ENCODE data around the gene TIMM13. TPM values are rescaled to one million over a fixed set of nuclear protein-coding genes. Genes with fewer than 3 reads are reported as not detected.

The TIMM13 gene
- total RNA-seq, 2 experiments from 2014 or later: 67.3 to 70.8 TPM

GRCh38 chr19:2436384-2436783, 9.0 kb upstream of the TIMM13 start:
- Mint-ChIP-seq H3K9me3 (no peaks in the 10 kb centered on the region), H3K27me3 (ENCODE audit: low read depth) (no peaks in the 10 kb centered on the region), H3K4me1 (ENCODE audit: low read depth) (no peaks in the 10 kb centered on the region), H3K4me3 (no peak overlapping the region), H3K27ac (no peak overlapping the region), H3K36me3 (ENCODE audit: low read depth) (peaks cover 23% of the 10 kb centered on the region)
- intact Hi-C loops (cut with micrococcal nuclease): no loop called here
- CTCF ChIA-PET: interaction anchor here (0.6 to 1.0 kb wide), 2 partner anchors 176 to 280 kb away, joined by 3 to 4 read pairs; no protein-coding TSS in a partner anchor
- DNase-seq: no peak

- DNase-seq: no peak
- H3K4me3 Mint-ChIP-seq: no peak overlapping the region
- no peaks in the 10 kb centered on the region for H3K4me1 Mint-ChIP-seq (ENCODE audit: low read depth)
- CTCF ChIA-PET: interaction anchor here (0.6 kb wide), 1 partner anchor 42 kb away, joined by 4 read pairs; no protein-coding TSS in a partner anchor
- no peaks in the 10 kb centered on the region for H3K27me3 Mint-ChIP-seq (ENCODE audit: low read depth)
- no peaks in the 10 kb centered on the region for H3K9me3 Mint-ChIP-seq
- intact Hi-C loops (cut with micrococcal nuclease): no loop called here
- peaks cover 20% of the 10 kb centered on the region for H3K36me3 Mint-ChIP-seq (ENCODE audit: low read depth)
- H3K27ac Mint-ChIP-seq: no peak overlapping the region
Measured at GRCh38 chr19:2434721-2435265, 7.4 kb upstream of the TIMM13 start.

- Mint-ChIP-seq H3K9me3 (no peaks in the 10 kb centered on the region), H3K27me3 (ENCODE audit: low read depth) (no peaks in the 10 kb centered on the region), H3K27ac (peak overlapping the region; percentile 53), H3K4me3 (no peak overlapping the region), H3K36me3 (ENCODE audit: low read depth) (peaks cover 20% of the 10 kb centered on the region), H3K4me1 (ENCODE audit: low read depth) (no peaks in the 10 kb centered on the region)
- intact Hi-C loops (cut with micrococcal nuclease): no loop called here
- no peak for DNase-seq
- CTCF ChIA-PET: no interaction called here
Measured at GRCh38 chr19:2434267-2434666, 6.9 kb upstream of the TIMM13 start.

DNA sequence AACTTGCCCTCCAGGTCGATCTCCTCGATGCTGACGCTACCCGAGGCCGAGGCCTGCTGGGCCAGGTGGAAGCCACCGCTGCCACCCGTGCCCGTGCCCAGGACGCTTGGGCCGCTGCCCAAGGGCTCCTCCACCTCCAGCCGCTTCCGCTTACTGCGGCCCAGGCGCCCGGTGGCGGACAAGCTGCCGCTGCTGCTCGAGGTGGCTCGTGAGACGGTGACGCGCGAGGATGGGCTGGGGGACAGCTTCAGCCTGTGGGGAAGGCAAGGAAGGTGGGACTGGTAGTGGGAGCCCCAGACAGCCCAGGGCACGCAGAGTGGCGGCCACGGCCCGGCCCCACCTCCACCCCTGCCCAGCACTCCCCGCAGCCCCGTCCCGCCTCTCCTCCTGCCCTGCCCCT, 6.5 kb upstream of the TIMM13 start:
- CTCF ChIA-PET: no interaction called here
- H3K4me1 Mint-ChIP-seq (ENCODE audit: low read depth): no peaks in the 10 kb centered on the region
- H3K27ac Mint-ChIP-seq: no peak overlapping the region
- no peak overlapping the region for H3K4me3 Mint-ChIP-seq
- no peaks in the 10 kb centered on the region for H3K27me3 Mint-ChIP-seq (ENCODE audit: low read depth)
- no peak for DNase-seq
- H3K9me3 Mint-ChIP-seq: no peaks in the 10 kb centered on the region
- intact Hi-C loops (cut with micrococcal nuclease): no loop called here
- peaks cover 20% of the 10 kb centered on the region for H3K36me3 Mint-ChIP-seq (ENCODE audit: low read depth)

DNA sequence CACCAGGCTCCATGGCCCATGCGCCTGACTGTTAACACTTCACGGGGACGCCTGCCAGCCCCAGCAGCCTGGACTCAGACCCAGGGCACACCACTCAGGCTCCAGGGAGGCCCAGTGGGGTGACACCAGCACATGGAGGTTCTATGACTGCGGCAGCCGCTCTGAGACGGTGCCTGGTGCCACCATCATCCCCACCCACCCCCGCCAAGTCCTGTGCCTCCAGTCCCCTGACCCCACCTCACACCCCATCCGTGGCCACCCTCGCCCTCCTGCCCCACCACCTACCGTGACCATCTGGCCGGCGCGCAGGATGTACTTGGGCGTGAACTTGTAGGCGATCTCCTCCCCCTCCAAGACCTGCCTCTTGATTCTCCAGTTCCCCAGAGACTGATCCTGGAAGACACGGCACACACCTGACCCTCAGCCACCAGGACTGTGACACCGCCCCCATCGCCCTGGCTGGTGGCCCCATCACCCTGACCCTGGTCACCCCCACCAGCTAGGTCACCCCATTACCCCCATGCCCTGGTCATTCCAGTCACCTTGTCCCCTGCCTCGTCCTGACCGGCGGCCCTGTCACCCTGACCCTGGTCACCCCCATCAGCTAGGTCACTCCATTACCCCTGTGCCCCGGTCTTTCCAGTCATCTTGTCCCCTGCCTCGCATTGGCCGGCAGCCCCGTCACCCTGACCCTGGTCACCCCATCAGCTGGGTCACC, 4.9 kb upstream of the TIMM13 start:
- intact Hi-C loops (cut with micrococcal nuclease): no loop called here
- no peaks in the 10 kb centered on the region for H3K27me3 Mint-ChIP-seq (ENCODE audit: low read depth)
- H3K36me3 Mint-ChIP-seq (ENCODE audit: low read depth): peaks cover 20% of the 10 kb centered on the region
- no peak for DNase-seq
- no peak overlapping the region for H3K4me3 Mint-ChIP-seq
- no peak overlapping the region for H3K27ac Mint-ChIP-seq
- CTCF ChIA-PET: no interaction called here
- peaks cover 3% of the 10 kb centered on the region for H3K4me1 Mint-ChIP-seq (ENCODE audit: low read depth)
- no peaks in the 10 kb centered on the region for H3K9me3 Mint-ChIP-seq

DNA sequence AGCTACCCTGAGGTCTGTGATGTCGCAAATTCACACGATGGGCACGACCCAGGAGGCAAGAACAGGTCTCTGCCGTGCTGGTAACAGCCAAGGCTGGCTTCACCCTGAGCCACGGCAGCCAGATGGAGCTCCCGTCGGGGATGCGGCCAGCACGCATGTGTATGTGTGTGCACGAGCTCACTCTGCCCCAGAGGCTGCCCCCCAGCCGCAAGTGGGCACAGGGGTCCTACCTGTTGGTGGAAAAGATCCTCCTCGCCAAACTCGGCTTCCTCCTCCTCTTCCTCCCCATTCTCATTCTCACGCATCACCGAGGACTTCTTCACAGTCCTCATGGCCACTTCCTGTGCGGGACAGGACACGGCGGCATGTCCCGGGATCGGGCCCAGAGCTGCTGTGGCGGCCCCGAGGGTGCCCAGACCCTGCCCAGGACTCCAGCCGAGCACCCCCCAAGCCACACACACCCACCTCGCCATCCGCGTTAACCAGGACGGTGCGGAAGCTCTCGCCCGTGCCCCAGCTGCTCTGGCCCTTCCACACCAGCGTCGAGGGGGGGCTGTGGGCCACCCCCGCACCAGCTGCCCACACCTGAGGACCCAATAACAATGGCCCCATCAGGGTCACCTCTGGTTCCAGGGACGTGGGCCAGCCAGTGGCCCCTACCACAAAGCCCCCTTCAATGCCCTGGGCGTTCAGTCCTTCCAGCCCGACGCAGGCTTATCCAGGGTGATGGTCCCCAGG, 4.1 kb upstream of the TIMM13 start:
- intact Hi-C loops (cut with micrococcal nuclease): no loop called here
- peaks cover 6% of the 10 kb centered on the region for H3K4me1 Mint-ChIP-seq (ENCODE audit: low read depth)
- no peak overlapping the region for H3K27ac Mint-ChIP-seq
- H3K27me3 Mint-ChIP-seq (ENCODE audit: low read depth): no peaks in the 10 kb centered on the region
- peaks cover 25% of the 10 kb centered on the region for H3K36me3 Mint-ChIP-seq (ENCODE audit: low read depth)
- no peaks in the 10 kb centered on the region for H3K9me3 Mint-ChIP-seq
- CTCF ChIA-PET: no interaction called here
- no peak for DNase-seq
- H3K4me3 Mint-ChIP-seq: no peak overlapping the region

DNA sequence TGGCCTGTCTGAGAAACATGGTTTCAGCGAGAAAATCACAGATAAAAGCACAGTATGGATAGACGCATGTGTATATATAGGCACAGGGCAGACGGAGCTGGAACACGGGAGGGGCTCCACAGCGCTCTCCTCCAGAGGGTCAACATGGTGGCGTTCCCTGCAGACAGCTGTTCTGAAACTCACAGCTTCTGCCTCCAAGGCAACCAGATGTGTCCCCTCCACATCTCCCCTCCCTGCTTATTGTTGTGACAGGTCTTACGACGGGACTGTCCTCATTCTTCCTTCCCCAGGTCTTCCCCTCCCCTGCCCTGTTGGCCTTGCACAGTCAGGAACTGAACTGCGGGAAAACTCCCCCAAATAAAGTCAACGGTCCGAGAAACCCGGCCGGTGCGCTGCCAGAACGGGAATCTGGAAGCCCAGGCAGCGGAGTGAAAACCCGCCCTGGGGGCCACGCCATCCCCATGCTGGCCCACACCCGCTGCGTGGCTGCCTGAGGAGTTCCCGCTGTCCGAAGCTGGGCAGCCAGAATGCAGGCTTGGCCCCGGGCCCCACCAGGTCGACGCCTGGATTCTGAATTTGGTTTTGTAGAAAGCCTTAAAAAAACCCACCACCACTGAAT, 2.6 kb upstream of the TIMM13 start:
- no peaks in the 10 kb centered on the region for H3K9me3 Mint-ChIP-seq
- intact Hi-C loops (cut with micrococcal nuclease): no loop called here
- H3K36me3 Mint-ChIP-seq (ENCODE audit: low read depth): peaks cover 23% of the 10 kb centered on the region

GRCh38 chr19:2428756-2429711, 1.6 kb upstream of the TIMM13 start:
- H3K36me3 Mint-ChIP-seq (ENCODE audit: low read depth): peaks cover 19% of the 10 kb centered on the region
- no peak for DNase-seq
- intact Hi-C loops (cut with micrococcal nuclease): no loop called here
- CTCF ChIA-PET: no interaction called here
- H3K27me3 Mint-ChIP-seq (ENCODE audit: low read depth): no peaks in the 10 kb centered on the region
- no peak overlapping the region for H3K27ac Mint-ChIP-seq
- no peaks in the 10 kb centered on the region for H3K9me3 Mint-ChIP-seq
- peaks cover 13% of the 10 kb centered on the region for H3K4me1 Mint-ChIP-seq (ENCODE audit: low read depth)
- H3K4me3 Mint-ChIP-seq: no peak overlapping the region

More for the DNA sequence above, 2.6 kb upstream of the TIMM13 start:
- peaks cover 13% of the 10 kb centered on the region for H3K4me1 Mint-ChIP-seq (ENCODE audit: low read depth)
- no peaks in the 10 kb centered on the region for H3K27me3 Mint-ChIP-seq (ENCODE audit: low read depth)
- DNase-seq: no peak
- no peak overlapping the region for H3K27ac Mint-ChIP-seq
- CTCF ChIA-PET: no interaction called here
- H3K4me3 Mint-ChIP-seq: no peak overlapping the region

DNA sequence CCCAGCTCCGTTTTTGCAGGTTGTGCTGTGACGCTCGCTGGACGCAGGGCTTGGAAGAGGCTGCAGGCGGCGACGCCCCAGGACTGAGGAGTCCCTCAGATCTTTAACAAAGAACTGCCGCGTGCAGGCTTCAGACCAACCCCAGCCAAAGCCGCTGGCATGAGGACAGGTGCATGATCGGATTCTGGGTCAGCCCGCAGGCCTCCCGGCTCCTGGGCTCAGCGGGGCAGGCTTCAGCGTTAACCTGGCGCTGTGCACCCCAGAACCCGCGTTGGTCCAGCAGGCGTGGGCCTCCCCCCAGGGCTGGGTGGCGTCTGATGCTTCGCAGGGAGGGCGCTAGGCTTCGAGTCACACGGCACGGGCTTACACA, 920 bp upstream of the TIMM13 start:
- Mint-ChIP-seq H3K4me1 (ENCODE audit: low read depth) (peaks cover 13% of the 10 kb centered on the region), H3K4me3 (no peak overlapping the region), H3K9me3 (no peaks in the 10 kb centered on the region), H3K27ac (no peak overlapping the region), H3K36me3 (ENCODE audit: low read depth) (peaks cover 19% of the 10 kb centered on the region), H3K27me3 (ENCODE audit: low read depth) (no peaks in the 10 kb centered on the region)
- CTCF ChIA-PET: no interaction called here
- intact Hi-C loops (cut with micrococcal nuclease): no loop called here
- DNase-seq: no peak

GRCh38 chr19:2426611-2427428, 566 bp downstream of the TIMM13 start:
- H3K4me3 Mint-ChIP-seq: peak overlapping the region; percentile 93
- intact Hi-C loops (cut with micrococcal nuclease): loop anchor here (1.0 kb wide), 2 partner anchors 30 to 191 kb away; partner anchors contain the start of genes PLEKHJ1 and SF3A2
- peaks cover 13% of the 10 kb centered on the region for H3K4me1 Mint-ChIP-seq (ENCODE audit: low read depth)
- peaks cover 14% of the 10 kb centered on the region for H3K36me3 Mint-ChIP-seq (ENCODE audit: low read depth)
- CTCF ChIA-PET: interaction anchor here (0.6 to 1.3 kb wide), 3 partner anchors 34 to 188 kb away, joined by 3 to 4 read pairs (median 3); no protein-coding TSS in a partner anchor
- peak overlapping the region; percentile 96 for H3K27ac Mint-ChIP-seq
- no peaks in the 10 kb centered on the region for H3K27me3 Mint-ChIP-seq (ENCODE audit: low read depth)
- DNase-seq: peak; percentile 26
- no peaks in the 10 kb centered on the region for H3K9me3 Mint-ChIP-seq
